Measurements from ENCODE around the gene APBA2.

The APBA2 gene

GRCh38 chr15:28896951-28897350 is 11.2 kb downstream of the APBA2 start:
- peak; percentile 90 for DNase-seq (ENCODE audit: low read depth)

GRCh38 chr15:28897861-28898585 is 12.2 kb downstream of the APBA2 start:
- DNase-seq (ENCODE audit: low read depth): no peak

GRCh38 chr15:28899061-28899738 is 13.4 kb downstream of the APBA2 start:
- DNase-seq (ENCODE audit: low read depth): no peak

DNA sequence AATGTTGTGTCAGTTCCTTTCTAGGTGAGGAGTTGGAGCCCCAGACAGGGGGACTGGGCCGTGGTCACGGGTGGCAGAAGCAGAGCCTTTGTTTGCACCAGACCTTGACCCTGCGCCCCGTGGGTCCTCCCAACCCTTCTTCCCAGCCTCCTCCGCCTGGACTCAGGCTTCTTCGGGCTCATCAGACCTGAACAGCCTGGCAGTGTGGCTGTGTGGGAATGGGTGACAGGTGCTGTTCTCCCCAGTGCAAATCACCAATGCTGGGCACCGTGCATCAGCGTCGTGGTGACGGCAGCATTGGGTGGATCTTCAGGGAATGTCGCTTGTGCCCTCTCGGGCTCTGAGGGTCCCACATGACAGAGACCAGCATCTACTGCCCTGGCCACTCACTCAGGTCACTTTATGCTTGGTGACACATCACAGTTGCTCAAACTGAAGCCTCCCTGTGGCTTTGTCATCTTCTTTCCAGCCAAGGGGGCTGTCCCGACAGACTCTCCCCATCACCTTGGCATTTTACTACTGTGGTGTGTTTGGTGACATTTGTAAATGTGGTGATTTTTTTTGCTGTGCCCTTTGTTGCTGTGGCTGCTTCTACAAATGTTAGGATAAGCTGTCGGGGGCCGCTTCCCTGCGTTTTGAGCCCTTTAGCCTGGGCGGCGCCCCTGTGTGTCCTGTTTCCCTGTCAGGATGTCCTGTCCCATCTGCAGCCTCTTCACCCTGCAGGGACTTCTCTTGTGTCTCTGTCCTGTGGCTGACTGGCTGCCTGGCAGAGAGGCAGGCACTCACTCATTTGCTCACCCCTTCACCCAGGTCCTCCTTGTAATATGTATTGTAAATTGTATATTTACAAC is 14.5 kb downstream of the APBA2 start:
- no peak for DNase-seq (ENCODE audit: low read depth)

- DNase-seq (ENCODE audit: low read depth): no peak
These were observed 15.3 kb downstream of the APBA2 start for GRCh38 chr15:28900892-28901586.

DNA sequence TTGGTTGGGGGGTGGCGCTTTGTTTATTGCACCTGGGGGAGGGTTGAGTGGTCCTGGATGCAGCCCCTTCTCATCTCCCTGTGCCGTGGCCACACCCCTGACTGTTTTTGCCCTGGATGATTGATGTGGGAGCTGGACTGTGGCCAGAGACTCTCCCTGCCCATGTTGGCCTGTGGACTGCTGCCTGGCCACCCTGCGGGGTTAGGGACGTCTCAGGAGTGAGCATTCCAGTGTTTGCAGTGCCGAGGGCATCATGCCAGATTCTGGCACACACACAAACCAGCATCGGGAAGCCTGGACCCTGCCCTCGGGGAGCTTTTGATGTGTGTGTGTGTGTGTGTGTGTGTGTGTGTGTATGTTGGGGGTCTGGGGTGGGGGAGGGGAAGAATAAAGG is 15.8 kb downstream of the APBA2 start:
- DNase-seq (ENCODE audit: low read depth): no peak

GRCh38 chr15:28901987-28902745 is 16.4 kb downstream of the APBA2 start:
- DNase-seq (ENCODE audit: low read depth): peak; percentile 19

DNA sequence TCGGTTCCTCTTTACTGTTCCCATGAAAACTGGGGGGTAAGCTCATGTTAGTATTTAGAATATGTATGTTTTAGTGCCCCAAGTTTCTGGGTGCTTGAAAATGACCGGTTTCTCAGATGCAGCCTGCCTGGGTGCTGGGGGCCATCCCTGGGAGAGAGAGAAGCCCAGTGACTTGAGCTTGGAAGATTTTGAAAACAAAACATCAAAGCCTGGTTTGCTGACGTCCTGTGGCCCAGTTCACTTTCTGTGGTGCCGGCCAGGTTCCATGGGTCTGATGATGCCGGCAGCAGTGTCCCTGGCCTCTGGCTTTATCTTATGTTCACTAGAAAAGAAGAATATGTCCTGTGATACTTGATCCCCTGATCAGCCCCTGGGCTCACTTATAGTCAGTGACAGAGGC is 17.1 kb downstream of the APBA2 start:
- no peak for DNase-seq (ENCODE audit: low read depth)

- DNase-seq (ENCODE audit: low read depth): no peak
These were observed 17.8 kb downstream of the APBA2 start for GRCh38 chr15:28903555-28903954.

GRCh38 chr15:28904003-28904402 is 18.2 kb downstream of the APBA2 start:
- DNase-seq (ENCODE audit: low read depth): no peak

GRCh38 chr15:28904541-28905315 is 19.0 kb downstream of the APBA2 start:
- no peak for DNase-seq (ENCODE audit: low read depth)

- no peak for DNase-seq (ENCODE audit: low read depth)
These were observed 21.7 kb downstream of the APBA2 start for GRCh38 chr15:28907338-28907960.

GRCh38 chr15:28909958-28910500 is 24.3 kb downstream of the APBA2 start:
- DNase-seq (ENCODE audit: low read depth): no peak

DNA sequence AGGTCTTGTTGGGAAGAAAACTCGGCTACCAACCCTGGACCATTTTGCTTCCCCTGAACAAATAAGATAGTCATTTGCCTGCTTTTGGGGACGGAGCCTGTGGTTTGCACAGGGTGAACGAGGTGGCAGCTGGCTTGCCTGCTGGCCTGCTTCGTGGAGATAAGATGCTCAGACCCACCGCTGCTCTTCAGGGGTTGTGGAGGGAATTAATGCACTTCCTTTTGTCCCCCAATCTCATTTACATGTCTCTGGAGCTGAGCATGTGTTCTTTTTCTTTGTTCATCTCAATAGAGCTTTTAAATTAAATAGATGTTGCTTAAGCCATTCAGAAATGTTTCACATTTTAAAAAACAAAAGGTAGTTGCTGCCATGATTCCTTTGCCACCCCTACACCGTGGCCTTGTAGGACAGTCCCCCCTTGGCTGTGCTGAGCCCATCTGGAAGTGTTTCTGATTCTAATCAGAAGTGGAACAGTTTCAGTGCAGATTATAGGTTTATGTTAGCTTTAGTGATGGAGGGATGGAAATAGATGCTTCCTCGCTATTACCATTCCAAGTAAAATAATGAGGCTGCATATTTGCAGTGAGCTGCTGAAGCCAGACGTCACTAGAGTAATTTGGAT is 25.6 kb downstream of the APBA2 start:
- no peak for DNase-seq (ENCODE audit: low read depth)

DNA sequence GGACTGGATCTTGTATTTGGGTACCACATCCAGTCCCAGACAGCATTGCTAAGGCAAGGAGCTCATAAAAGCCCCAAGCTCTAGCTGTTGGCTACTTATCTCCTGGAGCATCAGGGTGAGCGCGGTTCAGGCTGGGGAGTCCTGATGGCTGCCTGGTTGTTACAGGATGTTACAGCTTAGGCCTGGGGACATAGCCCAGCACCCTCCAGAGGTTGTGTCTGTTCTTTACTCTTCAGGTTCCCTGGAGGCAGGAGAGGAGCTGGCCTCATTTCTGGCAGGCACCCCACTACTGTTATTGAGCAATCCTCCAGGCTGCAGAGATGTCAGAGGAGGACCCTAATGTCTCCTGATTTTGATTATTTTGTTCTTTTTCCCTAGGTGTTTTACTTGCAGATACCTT is 26.6 kb downstream of the APBA2 start:
- DNase-seq (ENCODE audit: low read depth): no peak

DNA sequence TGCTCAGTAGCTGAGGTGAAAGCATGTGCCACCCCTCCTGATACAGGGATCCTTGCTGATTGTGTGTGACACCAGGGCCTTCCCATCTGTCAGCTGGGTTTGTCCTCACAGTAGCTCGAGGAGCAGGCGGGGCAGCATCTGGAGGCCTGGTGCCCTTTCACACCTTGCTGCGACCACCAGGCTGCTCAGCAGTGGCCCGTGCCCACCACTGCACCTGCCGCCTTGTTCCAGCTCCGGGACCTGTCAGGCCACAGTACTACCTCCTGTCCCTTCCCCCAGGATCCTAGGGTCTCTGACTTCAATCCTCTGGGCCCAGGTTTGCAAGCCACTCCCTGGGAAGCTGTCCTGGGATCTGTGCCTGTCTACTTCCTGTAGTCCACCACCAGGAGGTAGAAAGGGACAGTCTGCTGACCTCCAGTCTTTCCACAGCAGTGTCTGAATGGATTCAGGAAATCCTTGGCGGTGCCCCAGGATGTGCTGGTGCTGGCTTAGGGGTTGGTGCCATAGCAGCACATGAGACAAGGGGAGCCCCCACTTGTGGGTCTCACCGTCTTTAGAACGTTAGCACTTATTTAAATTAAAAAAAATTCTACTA is 27.5 kb downstream of the APBA2 start:
- peak; percentile 37 for DNase-seq (ENCODE audit: low read depth)

DNA sequence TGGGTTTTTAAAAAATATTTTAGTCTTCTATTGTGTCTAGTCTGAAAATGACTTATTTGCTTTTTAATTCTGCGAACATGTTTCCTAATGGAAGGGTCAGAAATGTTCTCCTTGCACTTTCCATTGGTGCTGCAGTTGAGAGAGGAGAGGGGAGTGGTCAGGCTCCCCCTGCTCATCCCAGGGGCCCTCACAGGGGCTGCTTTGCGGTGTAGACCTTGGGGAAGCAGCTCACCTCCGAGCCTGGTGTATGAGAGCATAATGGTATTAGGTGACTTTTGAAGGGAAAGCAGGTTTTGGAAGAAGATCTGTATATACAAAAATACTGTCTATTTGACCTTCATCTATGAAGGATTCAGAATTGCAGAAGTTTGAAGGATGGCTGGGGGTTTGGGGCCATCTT is 28.3 kb downstream of the APBA2 start:
- DNase-seq (ENCODE audit: low read depth): no peak

DNA sequence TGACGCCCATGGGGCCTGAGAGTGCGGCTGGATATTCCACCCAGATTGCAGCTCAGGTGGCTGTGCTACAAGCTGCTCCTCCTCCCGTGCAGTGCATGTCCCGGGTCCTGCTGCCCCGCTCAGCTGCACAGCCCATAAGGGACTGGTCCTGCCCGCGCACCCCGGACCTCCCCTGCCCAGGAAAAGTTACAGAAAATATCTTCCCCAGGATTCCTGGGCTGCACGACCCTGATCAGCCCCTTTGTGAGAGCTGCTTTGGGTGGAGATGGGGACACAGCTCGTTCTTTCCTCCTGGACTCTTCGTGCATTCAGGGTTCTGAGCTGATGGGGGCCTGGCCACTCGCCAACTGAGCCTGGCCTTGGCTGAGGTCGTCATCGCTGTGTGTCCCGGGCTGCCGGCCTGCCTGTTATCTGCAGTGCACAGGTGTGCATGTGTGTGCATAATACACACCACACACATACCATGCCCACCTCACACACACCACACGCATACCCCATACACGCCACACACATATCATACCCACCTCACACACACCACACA is 28.8 kb downstream of the APBA2 start:
- no peak for DNase-seq (ENCODE audit: low read depth)

Data from ELR (cell line).